ENCODE data around the gene RNF8. TPM values are rescaled to one million over a fixed set of nuclear protein-coding genes. Genes with fewer than 3 reads are reported as not detected.

Gene RNF8
- total and polyA plus RNA-seq, 2 donors (not counting 3 experiments of a cell fraction or from before 2014, with no cell fraction given) = 16.6 to 27.3 TPM

GRCh38 chr6:37319856-37320480 is 33.8 kb upstream of the RNF8 start:
- no peaks in the 10 kb centered on the region for H3K27me3 ChIP-seq (ENCODE audit: control insufficient read depth in 2 of 2, insufficient read depth in 2 of 2, low read length in 2 of 2)
- ChIA-PET POLR2A (no interaction called here), CTCF (interaction anchor here (1.0 to 1.7 kb wide), 2 partner anchors 8 to 13 kb away, joined by 3 to 4 read pairs; no protein-coding TSS in a partner anchor)
- no peaks in the 10 kb centered on the region for H3K9me1 ChIP-seq (replicated peaks; ENCODE audit: control insufficient read depth, extremely low read depth, insufficient read depth, low read length)
- FAIRE-seq (no peak), DNase-seq (ENCODE audit: low read depth, low spot score) (no peak)
- H3K9me3 ChIP-seq (replicated peaks; ENCODE audit: control insufficient read depth, insufficient read depth, low read length) = no peaks in the 10 kb centered on the region
- H3K36me3 ChIP-seq (ENCODE audit: control insufficient read depth in 2 of 2, extremely low read depth in 1 of 2, insufficient read depth in 2 of 2, low read length in 2 of 2) = peaks cover 0 to 32% of the 10 kb centered on the region in 2 experiments
- H3K79me2 ChIP-seq (ENCODE audit: control insufficient read depth, insufficient read depth, low read length) = no peaks in the 10 kb centered on the region
- no peaks in the 10 kb centered on the region for H4K20me1 ChIP-seq (replicated peaks; ENCODE audit: control insufficient read depth, extremely low read depth, insufficient read depth, low read length)
- no TSS peak for BruUV-seq (replicated peaks)
- dilution Hi-C loops (cut with MboI; ENCODE audit: extremely low pct_ligation_motif_present, low sequenced_read_pairs) (no loop called here), intact Hi-C loops (cut with micrococcal nuclease) (loop anchor here (10.0 kb wide), 1 partner anchor 295 kb away; no protein-coding TSS in a partner anchor)
- H3K9ac ChIP-seq (replicated peaks; ENCODE audit: extremely low read depth, insufficient read depth, low read length) = no peak overlapping the region
- H3K27ac ChIP-seq (ENCODE audit: insufficient read depth, low read depth, low read length) = no peak overlapping the region
- no peak overlapping the region for H2AFZ ChIP-seq (ENCODE audit: low read depth, low read length)
- H3K4me1 ChIP-seq (ENCODE audit: control insufficient read depth, extremely low read depth, insufficient read depth, low read length) = peaks cover 15% of the 10 kb centered on the region
- H3K4me2 ChIP-seq (ENCODE audit: insufficient read depth, low read length) = no peak overlapping the region
- TF ChIP-seq POLR2AphosphoS5 (IDR thresholded peaks at IDR 0.05; ENCODE audit: insufficient read depth, low read depth, low read length) (no peak), CTCF (IDR thresholded peaks at IDR 0.05; ENCODE audit: extremely low read depth in 1 of 2, insufficient read depth in 1 of 2, low read depth in 1 of 2, low read length in 2 of 2) (no peak), JUN (IDR thresholded peaks at IDR 0.05; ENCODE audit: borderline replicate concordance, insufficient read depth, insufficient read length, low read depth) (no peak), FOS (IDR thresholded peaks at IDR 0.05; ENCODE audit: borderline replicate concordance, insufficient read depth, low read length) (no peak), EZH2 (IDR thresholded peaks at IDR 0.05; ENCODE audit: borderline replicate concordance, low read depth, low read length, severe bottlenecking) (no peak), POLR2A (IDR thresholded peaks at IDR 0.05; ENCODE audit: low read depth, low read length) (no peak), MYC (IDR thresholded peaks at IDR 0.05; ENCODE audit: low read depth, low read length) (no peak), GATA2 (IDR thresholded peaks at IDR 0.05; ENCODE audit: insufficient read depth, insufficient read length, low read depth, low read length) (no peak)
- no peak overlapping the region for H3K4me3 ChIP-seq (replicated peaks in 1 of 3; ENCODE audit: insufficient read depth in 1 of 3, low read depth in 1 of 3, low read length in 3 of 3)
